ENCODE data around the gene SRGAP1. TPM values are rescaled to one million over a fixed set of nuclear protein-coding genes. Genes with fewer than 3 reads are reported as not detected.
A peak's percentile ranks its signal among the peaks of the same experiment; 100 is the strongest.

SRGAP1 gene
- total and polyA plus RNA-seq, 2 of the 8 experiments (the other 6 are each of a cell fraction or from before 2014, with no cell fraction given) = 3.2 to 7.3 TPM

- ChIA-PET POLR2A (ENCODE audit: partially characterized antibody) (interaction anchor here (1.0 kb wide), 1 partner anchor 406 kb away, joined by 3 read pairs; no protein-coding TSS in a partner anchor), CTCF (ENCODE audit: partially characterized antibody) (interaction anchor here (0.6 kb wide), 1 partner anchor 83 kb away, joined by 3 read pairs; no protein-coding TSS in a partner anchor)
- Histone ChIP-seq H3K79me2 (ENCODE audit: control insufficient read depth in 1 of 2, insufficient read depth in 2 of 2, low read length in 2 of 2) (no peaks in the 10 kb centered on the region; a peak in 1 of 4 replicates), H2BK15ac (ENCODE audit: low read length) (no peak overlapping the region), H3K4ac (replicated peaks; ENCODE audit: insufficient read length, low read depth, low read length) (no peak overlapping the region), H3K27me3 (replicated peaks in 1 of 4; ENCODE audit: control insufficient read depth in 3 of 4, extremely low read depth in 1 of 4, insufficient read depth in 3 of 4, low read length in 3 of 4) (no peaks in the 10 kb centered on the region), H4K20me1 (replicated peaks in 1 of 2; ENCODE audit: control insufficient read depth in 1 of 2, insufficient read depth in 2 of 2, low read length in 2 of 2) (no peaks in the 10 kb centered on the region), H3K56ac (replicated peaks; ENCODE audit: insufficient read length, low read depth, low read length) (no peak overlapping the region), H3K4me3 (ENCODE audit: extremely low read depth in 1 of 4, insufficient read depth in 2 of 4, low read depth in 3 of 4, low read length in 4 of 4) (no peak overlapping the region), H2BK5ac (ENCODE audit: low read depth, low read length) (no peak overlapping the region), H4K5ac (ENCODE audit: insufficient read length, low read depth, low read length) (no peak overlapping the region), H4K8ac (ENCODE audit: extremely low read depth, insufficient read depth, low read length) (no peak overlapping the region), H3K79me1 (ENCODE audit: low read depth, low read length) (peaks cover 2% of the 10 kb centered on the region; the same call in 1 of the 2 replicates), H3K9me3 (ENCODE audit: insufficient read depth in 2 of 2, low read depth in 1 of 2, low read length in 1 of 2) (no peaks in the 10 kb centered on the region), H3K27ac (ENCODE audit: low read depth, low read length) (no peak overlapping the region), H2BK120ac (replicated peaks; ENCODE audit: low read depth, low read length) (no peak overlapping the region), H2AFZ (ENCODE audit: low read length) (0 out of 2 replicates have a peak overlapping the region, but pooled peaks have one; percentile 16), H3K4me2 (ENCODE audit: insufficient read depth in 1 of 2, low read depth in 2 of 2, low read length in 2 of 2) (no peak overlapping the region; a peak in 1 of 4 replicates), H2BK12ac (ENCODE audit: low read depth, low read length) (no peak overlapping the region), H3K9ac (replicated peaks in 1 of 4; ENCODE audit: extremely low read depth in 1 of 4, low read depth in 3 of 4, low read length in 3 of 4) (no peak overlapping the region), H3K18ac (ENCODE audit: extremely low read depth, low read length) (no peak overlapping the region), H3K4me1 (replicated peaks in 1 of 4; ENCODE audit: control insufficient read depth in 3 of 4, insufficient read depth in 4 of 4, low read length in 3 of 4) (peaks cover 1 to 9% (median 5%) of the 10 kb centered on the region in 4 experiments; a peak in 6 of 7 replicates), H3K14ac (ENCODE audit: insufficient read length) (no peak overlapping the region), H2AK5ac (ENCODE audit: low read depth, low read length) (no peak overlapping the region), H3K23me2 (ENCODE audit: low read depth, low read length) (no peaks in the 10 kb centered on the region), H4K91ac (replicated peaks; ENCODE audit: insufficient read length, low read length) (no peak overlapping the region), H3K23ac (ENCODE audit: insufficient read length) (no peak overlapping the region), H2BK20ac (ENCODE audit: low read length) (no peak overlapping the region), H3K36me3 (ENCODE audit: control insufficient read depth in 2 of 4, insufficient read depth in 4 of 4, low read length in 3 of 4) (no peaks in the 10 kb centered on the region)
- no peak for TF ChIP-seq KDM5A (IDR thresholded peaks at IDR 0.05; ENCODE audit: low read length)
- no peak for TF ChIP-seq KDM1A (IDR thresholded peaks at IDR 0.05; ENCODE audit: borderline replicate concordance, low read length)
- TF ChIP-seq CREB1 (IDR thresholded peaks at IDR 0.05) = no peak
- no peak for TF ChIP-seq USF2 (IDR thresholded peaks at IDR 0.05; ENCODE audit: low read length)
- TF ChIP-seq FOSL1 (IDR thresholded peaks at IDR 0.05; ENCODE audit: insufficient read depth, low read depth, low read length) = no peak
- WGBS, 2 experiments (ENCODE audit: extremely low coverage in 1 of 2, insufficient coverage in 1 of 2, insufficient read length in 1 of 2, insufficient replicate concordance in 2 of 2, low coverage in 1 of 2, low lambda C conversion rate in 2 of 2, missing lambda C conversion rate in 1 of 2) = 63% methylated on average over 4 of the region's 4 CpGs; no CpG with 5 or more reads in 1 of the 2 experiments
- no peak for DNase-seq (ENCODE audit: low read depth in 1 of 2, low spot score in 2 of 2)
- FAIRE-seq = no peak
Observed at GRCh38 chr12:63870838-63871237, 26.3 kb downstream of the SRGAP1 start.
